Activated CD4-positive, alpha-beta T cell treated with anti-CD3 and anti-CD28 coated beads, Interleukin-2, amount 10 ng/mL, durations not matched to agents 7 days and 5 days (primary cell): ENCODE measurements around the gene MRPL33. TPM values are rescaled to one million over a fixed set of nuclear protein-coding genes. Genes with fewer than 3 reads are reported as not detected.
"Not testable (repeated sequence)": the region's sequence is repeated elsewhere in the genome, so short reads cannot be mapped to it uniquely, and the experiment has no call there.

Source experiments
- CTCF ChIA-PET: fragments of 350-600 bp; sonication (Branson Sonifier 250); formaldehyde crosslinking; loops from one replicate; lab custom pipeline; 2021; ENCODE audit warnings: antibody characterized with exemption; lab: Charles Lee
- POLR2A ChIA-PET: fragments of 350-600 bp; sonication (Branson Sonifier 250); formaldehyde crosslinking; loops from one replicate; lab custom pipeline; 2021; ENCODE audit warnings: antibody characterized with exemption; lab: Charles Lee
- DNase-seq: peaks from one replicate; pipeline ENCODE4 v3.0.0-alpha.2; 2020
- H3K27ac Mint-ChIP-seq: one replicate; pipeline ENCODE4 v1.8.0; 2021; ENCODE audit warnings: mild to moderate bottlenecking, moderate library complexity, mixed read lengths
- H3K27me3 Mint-ChIP-seq: one replicate; pipeline ENCODE4 v1.8.0; 2021; ENCODE audit warnings: mixed read lengths
- H3K36me3 Mint-ChIP-seq: one replicate; pipeline ENCODE4 v1.8.0; 2021; ENCODE audit warnings: low read depth, mixed read lengths
- H3K4me1 Mint-ChIP-seq: one replicate; pipeline ENCODE4 v1.8.0; 2021; ENCODE audit warnings: mixed read lengths
- H3K4me3 Mint-ChIP-seq: one replicate; pipeline ENCODE4 v1.8.0; 2021; ENCODE audit warnings: mild to moderate bottlenecking, moderate library complexity, mixed read lengths
- H3K9me3 Mint-ChIP-seq: one replicate; pipeline ENCODE4 v1.8.0; 2021; ENCODE audit warnings: mixed read lengths
- total RNA-seq, 2 experiments: library from RNA; stranded (reverse); gene quantifications; one replicate each; pipeline ENCODE4 v1.2.3, GENCODE V29; 2021

Gene MRPL33
- total RNA-seq, 2 experiments from 2014 or later, result 43.5 to 49.7 TPM

DNA sequence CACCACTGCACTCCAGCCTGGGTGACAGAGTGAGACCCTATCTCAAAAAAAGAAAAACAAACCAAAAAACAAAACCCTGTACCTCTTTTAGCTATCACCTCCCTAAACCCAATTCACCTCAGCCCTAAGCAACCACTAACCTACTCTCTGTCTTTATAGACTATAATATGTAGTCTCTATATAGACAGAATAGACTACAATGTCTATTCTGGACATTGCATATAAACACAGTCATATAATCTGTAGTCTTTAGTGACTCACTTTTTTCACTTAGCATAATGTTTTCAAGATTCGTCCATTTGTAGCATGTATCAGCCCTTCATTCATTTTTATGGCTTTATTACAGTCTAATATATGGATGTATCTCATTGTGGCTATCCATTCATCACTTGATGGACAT, 37.2 kb upstream of the MRPL33 start:
- H3K36me3 Mint-ChIP-seq, result no peaks in the 10 kb centered on the region
- peak overlapping the region; percentile 31 for H3K27ac Mint-ChIP-seq
- H3K4me3 Mint-ChIP-seq, result no peak overlapping the region
- H3K9me3 Mint-ChIP-seq, result no peaks in the 10 kb centered on the region
- no peak for DNase-seq
- no peaks in the 10 kb centered on the region for H3K27me3 Mint-ChIP-seq
- ChIA-PET POLR2A (no interaction called here), CTCF (no interaction called here)
- peaks cover 18% of the 10 kb centered on the region for H3K4me1 Mint-ChIP-seq

DNA sequence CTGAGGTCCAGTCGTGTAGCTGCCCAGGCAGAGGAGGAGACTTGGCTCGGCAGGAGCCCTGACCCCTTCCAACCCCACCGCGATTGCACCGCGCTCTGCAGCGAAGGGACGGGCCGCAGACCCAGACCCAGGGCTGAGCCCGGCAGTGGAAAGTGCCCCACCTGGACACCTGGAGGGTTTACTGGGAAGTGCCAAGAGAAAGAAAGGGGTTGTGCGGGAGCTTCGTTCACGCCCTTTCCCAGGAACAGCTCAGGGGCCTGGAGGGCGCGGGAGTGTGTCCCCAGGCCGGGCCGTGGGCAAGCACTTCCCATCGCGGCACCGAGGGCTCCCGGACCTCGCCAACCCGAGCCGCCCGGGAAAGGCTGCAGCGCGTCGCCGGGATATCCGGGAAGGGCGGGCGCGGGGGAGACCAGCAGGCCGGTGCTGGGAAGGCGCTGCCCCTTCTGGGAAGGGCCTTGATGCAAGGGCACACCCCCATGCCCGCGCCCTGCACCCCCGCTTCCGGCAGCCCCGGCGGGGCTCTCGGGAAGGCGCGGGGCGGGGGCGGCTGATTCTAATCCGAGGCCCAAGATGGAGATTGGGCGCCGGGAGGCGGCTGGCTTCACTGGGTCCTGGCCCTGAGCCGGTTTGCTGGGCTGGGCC, 36.1 kb upstream of the MRPL33 start:
- Mint-ChIP-seq H3K4me3 (peak overlapping the region; percentile 19), H3K36me3 (no peaks in the 10 kb centered on the region), H3K27me3 (no peaks in the 10 kb centered on the region), H3K4me1 (peaks cover 17% of the 10 kb centered on the region), H3K27ac (peak overlapping the region; percentile 72), H3K9me3 (no peaks in the 10 kb centered on the region)
- POLR2A ChIA-PET, result no interaction called here
- CTCF ChIA-PET, result interaction anchor here (1.2 kb wide), 1 partner anchor 12 kb away, joined by 3 read pairs; no protein-coding TSS in a partner anchor
- DNase-seq, result peak; percentile 30

DNA sequence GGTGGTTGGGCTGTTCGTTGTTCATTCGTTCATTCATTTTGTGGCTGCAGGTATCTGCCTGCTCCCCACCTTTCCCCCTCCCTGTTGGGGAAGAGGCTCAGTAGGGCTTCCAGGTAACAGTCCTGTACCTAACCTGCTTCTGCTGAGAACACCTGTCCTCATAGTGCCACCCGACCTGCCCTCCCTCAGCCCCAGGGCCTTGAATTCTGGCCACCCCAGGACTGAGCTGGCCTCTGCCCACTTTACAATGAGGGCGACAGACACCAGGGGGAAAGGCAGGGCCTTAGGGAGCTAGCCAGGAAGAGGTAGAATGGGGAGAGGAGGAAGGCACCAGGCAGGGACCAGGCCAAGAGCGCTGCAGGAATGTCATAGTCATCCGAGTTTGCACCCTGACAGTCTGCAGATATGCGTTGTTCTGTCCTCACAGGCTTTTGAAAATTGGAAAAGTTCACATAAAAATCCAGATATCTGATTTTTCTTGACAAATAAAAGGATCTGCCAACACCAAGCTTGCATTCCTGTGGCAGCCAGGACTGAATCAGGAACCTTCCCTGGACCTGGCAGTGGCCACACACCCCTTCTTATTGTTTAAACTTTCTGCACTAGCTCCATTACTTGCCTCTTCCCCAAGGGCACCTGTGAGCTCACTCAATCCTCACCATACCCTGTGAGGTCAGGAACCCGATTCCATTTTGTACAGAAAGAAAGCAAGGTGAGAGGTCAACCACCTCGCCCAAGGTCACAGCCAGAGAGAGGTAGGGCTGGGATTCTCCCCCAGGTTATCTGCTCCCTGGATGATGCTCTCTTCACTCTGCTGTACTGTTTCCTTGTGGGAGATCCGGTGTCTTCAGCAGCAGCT, 35.3 kb upstream of the MRPL33 start:
- H3K4me3 Mint-ChIP-seq, result peak overlapping the region; percentile 19

DNA sequence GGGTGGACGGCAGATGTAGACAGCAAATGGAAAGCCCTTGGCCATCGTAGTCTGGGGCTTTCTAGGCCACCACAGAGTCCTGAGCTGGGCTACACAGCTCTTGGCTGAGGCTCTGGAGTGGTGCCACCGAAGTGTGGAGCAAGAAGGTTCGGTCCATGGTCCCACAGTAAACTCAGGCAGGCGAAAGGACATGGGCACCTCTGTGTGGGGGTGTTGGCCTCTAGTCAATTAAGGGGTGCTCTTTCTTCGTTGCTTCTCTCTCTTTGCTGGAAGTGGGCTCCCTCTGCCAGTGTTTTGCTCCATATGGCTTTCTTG, 34.7 kb upstream of the MRPL33 start:
- no peak overlapping the region for H3K4me3 Mint-ChIP-seq
- CTCF ChIA-PET, result interaction anchor here (1.0 to 1.5 kb wide), 3 partner anchors 15 to 33 kb away, joined by 3 to 5 read pairs (median 4); no protein-coding TSS in a partner anchor
- H3K27ac Mint-ChIP-seq, result peak overlapping the region; percentile 58
- DNase-seq, result no peak
- POLR2A ChIA-PET, result no interaction called here
- H3K27me3 Mint-ChIP-seq, result no peaks in the 10 kb centered on the region
- H3K36me3 Mint-ChIP-seq, result no peaks in the 10 kb centered on the region
- peaks cover 17% of the 10 kb centered on the region for H3K4me1 Mint-ChIP-seq
- H3K9me3 Mint-ChIP-seq, result no peaks in the 10 kb centered on the region

More for the DNA sequence above, 35.3 kb upstream of the MRPL33 start:
- no peak for DNase-seq
- Mint-ChIP-seq H3K27me3 (no peaks in the 10 kb centered on the region), H3K36me3 (no peaks in the 10 kb centered on the region), H3K9me3 (no peaks in the 10 kb centered on the region), H3K27ac (peak overlapping the region; percentile 72), H3K4me1 (peaks cover 17% of the 10 kb centered on the region)
- ChIA-PET CTCF (interaction anchor here (1.0 to 1.4 kb wide), 2 partner anchors 16 to 18 kb away, joined by 3 to 4 read pairs; no protein-coding TSS in a partner anchor), POLR2A (no interaction called here)

DNA sequence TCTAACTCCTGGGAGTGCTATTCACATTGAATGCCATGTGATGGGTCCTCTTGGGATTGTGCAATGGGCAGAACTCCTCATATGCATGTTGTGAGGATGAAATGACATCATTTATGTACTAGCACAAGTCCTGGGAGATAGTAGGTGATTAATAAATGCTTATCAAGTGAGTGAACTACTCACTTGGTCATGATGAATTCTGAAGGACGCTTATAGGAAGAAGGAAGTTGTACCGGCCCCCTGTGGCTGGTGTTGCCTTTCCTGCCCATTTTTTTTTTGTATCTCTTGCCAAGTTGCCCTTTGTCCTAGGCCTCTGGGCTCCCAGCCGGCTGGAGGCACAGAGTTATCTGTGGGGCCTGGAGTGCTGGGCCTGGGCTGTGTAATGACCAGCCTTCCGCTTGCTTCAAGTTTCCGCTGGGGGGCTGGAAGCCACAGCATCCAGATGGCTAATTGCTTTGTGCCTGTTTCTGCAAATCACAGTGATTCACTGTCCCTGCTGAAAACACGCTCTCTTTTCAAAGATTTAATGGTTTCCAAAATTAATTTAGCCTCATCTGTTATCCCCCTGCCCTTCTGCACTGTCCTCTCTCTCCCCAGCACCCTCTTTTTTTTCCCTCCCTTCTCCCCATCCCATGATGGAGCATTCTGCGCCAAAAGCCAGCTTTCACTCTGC, 33.7 kb upstream of the MRPL33 start:
- no peak for DNase-seq
- Mint-ChIP-seq H3K4me3 (no peak overlapping the region), H3K36me3 (no peaks in the 10 kb centered on the region), H3K9me3 (no peaks in the 10 kb centered on the region), H3K27me3 (no peaks in the 10 kb centered on the region), H3K27ac (no peak overlapping the region), H3K4me1 (peaks cover 17% of the 10 kb centered on the region)
- ChIA-PET CTCF (interaction anchor here (1.4 to 1.5 kb wide), 2 partner anchors 14 to 34 kb away, joined by 3 to 5 read pairs; no protein-coding TSS in a partner anchor), POLR2A (no interaction called here)

DNA sequence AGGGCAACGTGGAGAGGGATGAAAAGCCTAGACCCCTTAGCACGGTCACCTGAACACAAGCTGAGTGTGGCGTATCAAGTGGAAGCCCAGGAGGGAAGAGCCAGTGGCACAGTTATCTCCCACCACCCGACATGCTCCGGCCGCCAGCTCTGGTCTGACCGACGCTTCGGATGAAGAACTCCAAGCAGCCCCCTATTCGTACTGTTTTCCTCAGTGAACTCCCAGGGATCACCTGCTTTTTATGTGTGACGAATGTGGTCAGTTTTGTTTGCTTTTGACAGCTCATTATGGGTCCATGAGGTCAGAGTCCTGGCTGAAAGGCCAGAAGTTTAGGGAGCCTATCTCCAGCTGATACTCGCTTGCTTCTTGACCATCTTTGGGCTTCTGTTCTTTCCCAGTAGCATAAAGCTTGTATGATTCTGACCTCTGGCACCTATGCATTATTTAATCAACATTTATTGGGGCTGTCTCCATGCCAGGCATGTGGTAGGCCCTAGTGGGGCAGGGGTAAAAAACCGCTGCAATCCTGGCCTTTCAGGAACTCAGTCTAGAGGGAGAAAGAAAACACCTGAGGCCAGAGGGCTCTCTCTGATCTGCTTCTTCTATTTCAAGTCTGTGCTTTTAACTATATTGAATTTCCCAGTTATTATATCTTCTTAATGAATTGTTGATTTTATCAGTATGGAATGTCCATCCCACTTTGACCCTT, 33.0 kb upstream of the MRPL33 start:
- no peaks in the 10 kb centered on the region for H3K9me3 Mint-ChIP-seq
- no peaks in the 10 kb centered on the region for H3K36me3 Mint-ChIP-seq
- no peak overlapping the region for H3K27ac Mint-ChIP-seq
- H3K27me3 Mint-ChIP-seq, result no peaks in the 10 kb centered on the region
- H3K4me1 Mint-ChIP-seq, result peaks cover 17% of the 10 kb centered on the region
- H3K4me3 Mint-ChIP-seq, result no peak overlapping the region
- POLR2A ChIA-PET, result no interaction called here
- no peak for DNase-seq
- CTCF ChIA-PET, result interaction anchor here (1.5 kb wide), 1 partner anchor 35 kb away, joined by 5 read pairs; no protein-coding TSS in a partner anchor

GRCh38 chr2:27739058-27739373, 32.5 kb upstream of the MRPL33 start:
- Mint-ChIP-seq H3K4me1 (peaks cover 17% of the 10 kb centered on the region), H3K27me3 (no peaks in the 10 kb centered on the region), H3K4me3 (no peak overlapping the region), H3K36me3 (no peaks in the 10 kb centered on the region), H3K27ac (no peak overlapping the region), H3K9me3 (no peaks in the 10 kb centered on the region)
- POLR2A ChIA-PET, result interaction anchor here (0.7 kb wide), 1 partner anchor 599 kb away, joined by 3 read pairs; no protein-coding TSS in a partner anchor
- CTCF ChIA-PET, result no interaction called here
- no peak for DNase-seq

GRCh38 chr2:27741673-27742072, 29.8 kb upstream of the MRPL33 start:
- Mint-ChIP-seq H3K9me3 (no peaks in the 10 kb centered on the region), H3K4me1 (peaks cover under 1% of the 10 kb centered on the region), H3K36me3 (no peaks in the 10 kb centered on the region), H3K27ac (no peak overlapping the region), H3K4me3 (no peak overlapping the region), H3K27me3 (peaks cover 6% of the 10 kb centered on the region)
- ChIA-PET CTCF (interaction anchor here (0.5 to 1.3 kb wide), 4 partner anchors 9 to 669 kb away, joined by 3 to 4 read pairs (median 4); no protein-coding TSS in a partner anchor), POLR2A (no interaction called here)
- DNase-seq, result no peak

- CTCF ChIA-PET, result interaction anchor here (1.3 kb wide), 1 partner anchor 10 kb away, joined by 3 read pairs; no protein-coding TSS in a partner anchor
- POLR2A ChIA-PET, result no interaction called here
- H3K36me3 Mint-ChIP-seq, result no peaks in the 10 kb centered on the region
These were observed 28.9 kb upstream of the MRPL33 start for GRCh38 chr2:27742571-27742970.

GRCh38 chr2:27745494-27745893, 26.0 kb upstream of the MRPL33 start:
- DNase-seq, POLR2A ChIA-PET, H3K36me3 Mint-ChIP-seq, H3K4me3 Mint-ChIP-seq, H3K4me1 Mint-ChIP-seq, H3K9me3 Mint-ChIP-seq: not testable (repeated sequence)
- peaks cover 21% of the 10 kb centered on the region for H3K27me3 Mint-ChIP-seq
- CTCF ChIA-PET, result interaction anchor here (0.6 to 0.7 kb wide), 3 partner anchors 8 to 139 kb away, joined by 3 read pairs; no protein-coding TSS in a partner anchor
- peak overlapping the region; percentile 27 for H3K27ac Mint-ChIP-seq

More at GRCh38 chr2:27742571-27742970, 28.9 kb upstream of the MRPL33 start:
- Mint-ChIP-seq H3K4me1 (no peaks in the 10 kb centered on the region), H3K27ac (no peak overlapping the region), H3K9me3 (no peaks in the 10 kb centered on the region), H3K4me3 (no peak overlapping the region), H3K27me3 (peaks cover 6% of the 10 kb centered on the region)
- DNase-seq, result no peak

DNA sequence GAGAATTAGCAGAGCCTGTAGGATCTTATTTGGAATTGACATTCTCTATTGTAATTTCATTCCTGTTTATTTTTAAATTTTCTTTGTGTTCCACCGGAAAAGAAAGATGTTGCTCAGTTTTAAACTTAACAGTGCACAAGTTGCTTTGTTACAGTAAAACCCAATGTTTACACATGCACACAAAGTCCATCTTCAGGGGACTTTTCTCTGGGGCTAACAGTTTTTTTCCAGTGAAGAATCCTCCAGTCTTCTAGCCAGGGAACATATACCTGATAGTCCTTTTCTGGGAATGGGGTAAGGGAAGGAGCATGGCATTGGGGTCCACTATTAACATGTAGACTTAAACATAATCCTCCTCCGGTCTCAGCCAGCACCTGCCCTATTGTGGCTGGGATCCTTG, 25.2 kb upstream of the MRPL33 start:
- ChIA-PET CTCF (no interaction called here), POLR2A (no interaction called here)
- Mint-ChIP-seq H3K36me3 (peaks cover 5% of the 10 kb centered on the region), H3K9me3 (peaks cover 10% of the 10 kb centered on the region), H3K4me1 (no peaks in the 10 kb centered on the region), H3K4me3 (no peak overlapping the region), H3K27ac (no peak overlapping the region), H3K27me3 (peaks cover 21% of the 10 kb centered on the region)
- no peak for DNase-seq

DNA sequence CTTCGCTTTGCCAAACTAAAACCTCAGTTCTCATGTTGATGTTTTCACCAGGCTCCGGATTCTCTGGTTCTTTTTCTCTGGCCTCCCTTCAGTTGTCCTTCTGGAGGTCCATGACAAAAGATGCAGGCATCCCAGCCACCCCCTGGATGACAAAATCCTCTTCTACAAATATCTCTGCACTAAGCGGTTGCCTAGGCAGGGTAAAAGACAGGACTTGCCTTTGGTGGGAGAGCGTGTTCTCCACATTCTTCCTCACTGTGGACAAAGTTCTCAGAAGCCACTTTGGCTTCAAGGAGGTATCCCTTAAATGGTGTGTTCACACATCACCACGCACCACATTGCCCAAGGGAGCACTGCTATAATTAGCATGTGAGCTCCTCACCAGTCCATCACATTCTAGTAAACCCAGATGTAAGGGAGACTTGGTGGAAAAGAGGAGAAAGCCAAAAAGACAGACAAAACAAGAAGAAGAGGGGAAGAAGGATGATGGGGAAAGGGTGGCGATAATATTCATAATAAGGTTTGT, 23.6 kb upstream of the MRPL33 start:
- ChIA-PET POLR2A (no interaction called here), CTCF (no interaction called here)
- Mint-ChIP-seq H3K36me3 (peaks cover 5% of the 10 kb centered on the region), H3K27me3 (peaks cover 21% of the 10 kb centered on the region), H3K27ac (no peak overlapping the region), H3K9me3 (peaks cover 10% of the 10 kb centered on the region), H3K4me1 (no peaks in the 10 kb centered on the region), H3K4me3 (no peak overlapping the region)
- no peak for DNase-seq
